Prostate gland (tissue), 2 donors: ENCODE measurements around the gene BMP2. TPM values are rescaled to one million over a fixed set of nuclear protein-coding genes. Genes with fewer than 3 reads are reported as not detected.
A peak's percentile ranks its signal among the peaks of the same experiment; 100 is the strongest.

ENCODE experiments used
- DNase-seq: peaks from one replicate; pipeline ENCODE4 v3.0.0-alpha.2; 2019; ENCODE audit warnings: low spot score
- H3K27ac ChIP-seq, 2 donors: fragments of 200-600 bp; sonication (generic); 2 replicates each; pipeline ENCODE4 v1.5.1; 2017 to 2019
- H3K27me3 ChIP-seq: fragments of 200-600 bp; sonication (generic); replicated peaks from 2 replicates; pipeline ENCODE4 v1.5.1; 2019; ENCODE audit not compliant: insufficient read depth
- H3K36me3 ChIP-seq, 2 donors: fragments of 200-600 bp; sonication (generic); 1 replicate in 1 of 2; 2 replicates in 1 of 2; pipeline versions ENCODE4 v1.5.1 to v1.8.1; 2017 to 2019
- H3K4me1 ChIP-seq: fragments of 200-600 bp; sonication (generic); replicated peaks from 2 replicates; pipeline ENCODE4 v1.5.1; 2019
- H3K4me3 ChIP-seq, 2 donors: fragments of 200-600 bp; sonication (generic); 2 replicates each; pipeline ENCODE4 v1.5.1; 2017 to 2019
- H3K9me3 ChIP-seq: fragments of 200-600 bp; sonication (generic); 2 replicates; pipeline ENCODE4 v1.5.1; 2017
- POLR2A ChIP-seq: fragments of 450-650 bp; IDR thresholded peaks from one replicate; pipeline ENCODE4 v1.6.1; 2016; ENCODE audit warnings: antibody characterized with exemption, mild to moderate bottlenecking
- POLR2AphosphoS5 ChIP-seq: sonication (generic); formaldehyde crosslinking; IDR thresholded peaks from one replicate; pipeline ENCODE4 v1.6.1; 2017; ENCODE audit warnings: antibody characterized with exemption
- WGBS: methylation state at CpG from one replicate; pipeline ENCODE4 v1.1.5; 2018; 5-methylcytosine and 5-hydroxymethylcytosine counted together
- intact Hi-C: fragments of 100-400 bp; cut with DNase I; formaldehyde crosslinking; loops from one replicate; pipeline ENCODE4 v1.14.2; 2022
- total RNA-seq, 2 donors: library from RNA; depleted of rRNA; stranded (reverse); fragments of >200 nt; gene quantifications; one replicate each; pipeline ENCODE4 v1.1.0, GENCODE V29; 2016
- TF ChIP-seq, protein P1 (sequence below), 4 experiments: fragments of 200-600 bp in 2 of 4; fragments of 450-650 bp in 2 of 4; sonication (generic) in 2 of 4; IDR thresholded peaks; 1 replicate in 3 of 4; 2 replicates in 1 of 4; pipeline ENCODE4 v1.5.1; 2016 to 2019; ENCODE audit warnings: antibody characterized with exemption in 4 of 4, mild to moderate bottlenecking in 2 of 4, moderate library complexity in 2 of 4

Gene BMP2
- 1 to 10 TPM; 4.3 to 5.6 TPM for total RNA-seq

DNA sequence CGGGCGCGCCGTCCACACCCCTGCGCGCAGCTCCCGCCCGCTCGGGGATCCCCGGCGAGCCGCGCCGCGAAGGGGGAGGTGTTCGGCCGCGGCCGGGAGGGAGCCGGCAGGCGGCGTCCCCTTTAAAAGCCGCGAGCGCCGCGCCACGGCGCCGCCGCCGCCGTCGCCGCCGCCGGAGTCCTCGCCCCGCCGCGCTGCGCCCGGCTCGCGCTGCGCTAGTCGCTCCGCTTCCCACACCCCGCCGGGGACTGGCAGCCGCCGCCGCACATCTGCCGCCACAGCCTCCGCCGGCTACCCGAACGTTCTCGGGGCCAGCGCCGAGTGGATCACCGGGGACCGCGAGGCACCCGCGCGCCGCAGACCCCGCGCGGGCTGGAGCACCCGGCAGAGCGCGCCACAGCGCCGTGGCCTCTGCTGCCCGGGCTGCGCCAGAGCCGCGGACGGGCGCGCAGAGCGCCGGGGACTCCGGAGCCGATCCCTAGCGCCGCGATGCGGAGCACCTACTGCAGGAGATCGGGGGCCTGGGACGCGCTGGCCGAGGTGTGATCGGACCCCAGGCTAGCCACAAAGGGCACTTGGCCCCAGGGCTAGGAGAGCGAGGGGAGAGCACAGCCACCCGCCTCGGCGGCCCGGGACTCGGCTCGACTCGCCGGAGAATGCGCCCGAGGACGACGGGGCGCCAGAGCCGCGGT lies at the start of gene BMP2:
TSS of gene BMP2 (plus strand) at position 151 of the 692 bp plus-strand sequence. CDS start 2,441 bp downstream, outside the sequence.
- WGBS = under 1% methylated on average over 83 of the region's 112 CpGs
- H3K4me3 ChIP-seq = peak within 1 kb of the TSS; percentile 40 to 50
- H3K27me3 ChIP-seq = no peaks in the 10 kb centered on the region
- peak within 1 kb of the TSS; percentile 38 to 55 for H3K27ac ChIP-seq
- no peaks in the 10 kb centered on the region for H3K36me3 ChIP-seq
- intact Hi-C loops = loop anchor here (10.0 kb wide), 1 partner anchor 1087 kb away; no protein-coding TSS in a partner anchor
- TF ChIP-seq, protein P1, sequence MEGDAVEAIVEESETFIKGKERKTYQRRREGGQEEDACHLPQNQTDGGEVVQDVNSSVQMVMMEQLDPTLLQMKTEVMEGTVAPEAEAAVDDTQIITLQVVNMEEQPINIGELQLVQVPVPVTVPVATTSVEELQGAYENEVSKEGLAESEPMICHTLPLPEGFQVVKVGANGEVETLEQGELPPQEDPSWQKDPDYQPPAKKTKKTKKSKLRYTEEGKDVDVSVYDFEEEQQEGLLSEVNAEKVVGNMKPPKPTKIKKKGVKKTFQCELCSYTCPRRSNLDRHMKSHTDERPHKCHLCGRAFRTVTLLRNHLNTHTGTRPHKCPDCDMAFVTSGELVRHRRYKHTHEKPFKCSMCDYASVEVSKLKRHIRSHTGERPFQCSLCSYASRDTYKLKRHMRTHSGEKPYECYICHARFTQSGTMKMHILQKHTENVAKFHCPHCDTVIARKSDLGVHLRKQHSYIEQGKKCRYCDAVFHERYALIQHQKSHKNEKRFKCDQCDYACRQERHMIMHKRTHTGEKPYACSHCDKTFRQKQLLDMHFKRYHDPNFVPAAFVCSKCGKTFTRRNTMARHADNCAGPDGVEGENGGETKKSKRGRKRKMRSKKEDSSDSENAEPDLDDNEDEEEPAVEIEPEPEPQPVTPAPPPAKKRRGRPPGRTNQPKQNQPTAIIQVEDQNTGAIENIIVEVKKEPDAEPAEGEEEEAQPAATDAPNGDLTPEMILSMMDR (IDR thresholded peaks at IDR 0.05) = peak in 1 of 4 experiments; percentile 12
- no peak for TF ChIP-seq POLR2A
- H3K9me3 ChIP-seq = no peaks in the 10 kb centered on the region
- DNase-seq = peak; percentile 16
- no peaks in the 10 kb centered on the region for H3K4me1 ChIP-seq

- no peaks in the 10 kb centered on the region for H3K9me3 ChIP-seq
- TF ChIP-seq POLR2A = no peak
- TF ChIP-seq POLR2AphosphoS5 = no peak
- TF ChIP-seq, protein P1 (IDR thresholded peaks at IDR 0.05) = no peak
Measured at GRCh38 chr20:6718662-6719368, 48.7 kb upstream of the BMP2 start.

GRCh38 chr20:6719369-6719721 lies 48.1 kb upstream of the BMP2 start:
- Histone ChIP-seq H3K4me1 (no peaks in the 10 kb centered on the region), H3K9me3 (no peaks in the 10 kb centered on the region), H3K27ac (no peak overlapping the region), H3K36me3 (no peaks in the 10 kb centered on the region), H3K27me3 (no peaks in the 10 kb centered on the region), H3K4me3 (no peak overlapping the region)
- no peak for TF ChIP-seq POLR2AphosphoS5
- TF ChIP-seq, protein P1 (IDR thresholded peaks at IDR 0.05) = no peak
- no peak for TF ChIP-seq POLR2A
- WGBS = 92% methylated on average over 4 of the region's 4 CpGs
- intact Hi-C loops = no loop called here
- no peak for DNase-seq

More at GRCh38 chr20:6718662-6719368, 48.7 kb upstream of the BMP2 start:
- DNase-seq = no peak
- H3K4me1 ChIP-seq = no peaks in the 10 kb centered on the region
- intact Hi-C loops = no loop called here
- 74% methylated on average over 7 of the region's 7 CpGs for WGBS
- no peak overlapping the region for H3K27ac ChIP-seq
- H3K27me3 ChIP-seq = no peaks in the 10 kb centered on the region
- H3K36me3 ChIP-seq = no peaks in the 10 kb centered on the region
- no peak overlapping the region for H3K4me3 ChIP-seq

DNA sequence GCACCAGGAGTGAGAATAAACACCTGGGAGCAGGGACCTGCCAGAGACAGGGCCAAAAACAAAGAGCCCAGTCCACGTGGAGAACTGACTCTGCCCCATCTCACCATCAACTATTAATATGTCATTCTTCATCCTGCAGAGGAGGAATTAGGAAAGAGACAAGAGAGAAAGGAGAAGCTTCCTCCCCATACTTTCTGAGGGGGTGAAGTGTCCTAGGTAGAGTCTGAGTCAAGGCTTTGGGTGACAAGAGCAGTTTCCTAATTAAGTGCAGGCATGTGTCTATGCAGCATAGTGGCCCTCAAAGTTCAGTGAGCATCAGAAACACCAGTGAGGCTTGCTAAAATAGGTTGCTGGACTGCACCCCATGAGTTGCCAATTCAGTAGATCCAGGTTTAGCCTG lies 40.7 kb upstream of the BMP2 start:
- intact Hi-C loops = no loop called here
- H3K36me3 ChIP-seq = no peaks in the 10 kb centered on the region
- H3K9me3 ChIP-seq = no peaks in the 10 kb centered on the region
- H3K4me3 ChIP-seq = no peak overlapping the region
- TF ChIP-seq POLR2AphosphoS5 = no peak
- TF ChIP-seq POLR2A = no peak
- TF ChIP-seq, protein P1 (IDR thresholded peaks at IDR 0.05) = no peak
- H3K27ac ChIP-seq = no peak overlapping the region
- H3K4me1 ChIP-seq = no peaks in the 10 kb centered on the region
- no peak for DNase-seq
- WGBS = 30% methylated on average over 1 of the region's 1 CpG
- no peaks in the 10 kb centered on the region for H3K27me3 ChIP-seq
